K562 (cell line): ENCODE measurements around the gene MEP1B. TPM values are rescaled to one million over a fixed set of nuclear protein-coding genes. Genes with fewer than 3 reads are reported as not detected.

ENCODE experiments used
- ATAC-seq: fragments of 200-7000 bp; cut with Tn5 transposase; 3 replicates; pipeline ENCODE4 v1.9.1; 2020; ENCODE audit warnings: moderate library complexity
- BruUV-seq: library from RNA; stranded (reverse); fragments of 400-500 nt; replicated peaks from 2 replicates; lab custom pipeline; 2021; lab: Mats Ljungman, UMichigan
- CTCF ChIA-PET: fragments of 300-600 bp; formaldehyde crosslinking; extraction: SDS; loops from one replicate; lab custom pipeline; 2021; ENCODE audit warnings: low intra/inter-chr PET ratio; lab: Yijun Ruan, JAX
- POLR2A ChIA-PET: fragments of 300-600, 350-650 bp; sonication (Branson Sonifier 250); formaldehyde crosslinking; extraction: SDS; loops from one replicate; lab custom pipeline; 2021; ENCODE audit warnings: antibody characterized with exemption, inconsistent platforms; lab: Yijun Ruan, JAX
- DNase-seq, 4 experiments: peaks; one replicate each; pipeline versions ENCODE4 v3.0.0 to v3.0.0-alpha.2; 2011 to 2018; ENCODE audit warnings: low spot score in 3 of 4, mixed read lengths in 3 of 4; ENCODE audit errors: extremely low read depth in 1 of 4
- FAIRE-seq: peaks from 2 replicates; lab custom pipeline; 2011; peaks lifted over from hg19 to GRCh38; lab: Jason Lieb, UNC
- H2AFZ ChIP-seq: 2 replicates; pipeline ENCODE4 v1.6.0; 2011; ENCODE audit warnings: low read depth, low read length, control low read depth, inconsistent platforms
- H3K27ac ChIP-seq: fragments of 200-600 bp; 3 replicates; pipeline ENCODE4 v1.8.0; 2011; ENCODE audit warnings: low read depth, mild to moderate bottlenecking, control low read depth, inconsistent platforms, low read length, moderate library complexity, mixed read lengths; ENCODE audit errors: extremely low read depth
- H3K27me3 ChIP-seq, 2 experiments: fragments of 300-600 bp in 1 of 2; 2 replicates in 1 of 2; 3 replicates in 1 of 2; pipeline versions ENCODE4 v1.6.0 to v1.8.0; 2011; ENCODE audit warnings: inconsistent platforms in 2 of 2, low read length in 2 of 2, mild to moderate bottlenecking in 1 of 2, mixed read lengths in 1 of 2, moderate library complexity in 1 of 2; ENCODE audit not compliant: control insufficient read depth in 2 of 2, insufficient read depth in 2 of 2
- H3K36me3 ChIP-seq: fragments of 300-600 bp; 3 replicates; pipeline ENCODE4 v1.8.0; 2011; ENCODE audit warnings: mild to moderate bottlenecking, low read length, inconsistent platforms; ENCODE audit not compliant: control insufficient read depth, insufficient read depth
- H3K4me1 ChIP-seq, 2 experiments: fragments of 200-600 bp in 1 of 2; replicated peaks in 1 of 2; 2 replicates in 1 of 2; 3 replicates in 1 of 2; pipeline versions ENCODE4 v1.5.1 to v1.8.0; 2011; ENCODE audit warnings: inconsistent platforms in 2 of 2, low read length in 2 of 2, mild to moderate bottlenecking in 1 of 2, mixed read lengths in 1 of 2, moderate library complexity in 1 of 2; ENCODE audit not compliant: control insufficient read depth in 2 of 2, insufficient read depth in 2 of 2
- H3K4me2 ChIP-seq: 2 replicates; pipeline ENCODE4 v1.6.1; 2011; ENCODE audit warnings: low read length, control low read depth, inconsistent platforms, mixed read lengths; ENCODE audit not compliant: insufficient read depth
- H3K4me3 ChIP-seq: fragments of 200-600 bp; sonication (generic), shearing (Covaris generic); 2 replicates; pipeline ENCODE4 v1.5.1; 2016; ENCODE audit warnings: control low read depth, inconsistent platforms
- H3K79me2 ChIP-seq: fragments of 200-600 bp; 3 replicates; pipeline ENCODE4 v1.8.0; 2011; ENCODE audit warnings: low read length, inconsistent platforms; ENCODE audit not compliant: control insufficient read depth, insufficient read depth
- H3K9ac ChIP-seq, 2 experiments: 2 replicates each; pipeline versions ENCODE4 v1.6.0 to v1.6.1; 2011; ENCODE audit warnings: low read depth in 2 of 2, low read length in 2 of 2, control low read depth in 1 of 2, inconsistent platforms in 1 of 2, mild to moderate bottlenecking in 1 of 2, mixed read lengths in 1 of 2; ENCODE audit not compliant: insufficient read depth in 1 of 2
- H3K9me1 ChIP-seq: one replicate; pipeline ENCODE4 v1.6.0; 2011; ENCODE audit warnings: inconsistent platforms, mild to moderate bottlenecking, low read length, moderate library complexity; ENCODE audit not compliant: control insufficient read depth, insufficient read depth
- H3K9me3 ChIP-seq: replicated peaks from 2 replicates; pipeline ENCODE4 v1.5.1; 2011; ENCODE audit warnings: low read depth, low read length, inconsistent platforms; ENCODE audit not compliant: control insufficient read depth, insufficient read depth
- H4K20me1 ChIP-seq: replicated peaks from 2 replicates; pipeline ENCODE4 v1.6.1; 2011; ENCODE audit warnings: low read length, inconsistent platforms, mixed read lengths; ENCODE audit not compliant: control insufficient read depth, insufficient read depth
- COPS2 ChIP-seq: fragments of 450-650 bp; conservative IDR thresholded peaks from 2 replicates; pipeline ENCODE4 v1.6.1; 2016; ENCODE audit warnings: mild to moderate bottlenecking, moderate library complexity
- EP300 ChIP-seq: IDR thresholded peaks from 2 replicates; pipeline ENCODE4 v1.6.1; 2012; ENCODE audit warnings: low read length, improper control_type of control experiment
- FOXP1 ChIP-seq: sonication (generic); formaldehyde crosslinking; IDR thresholded peaks from 2 replicates; pipeline ENCODE4 v1.8.0; 2022; ENCODE audit warnings: mild to moderate bottlenecking, missing genetic modification reagents
- GABPB2 ChIP-seq: fragments of 250-450 bp; sonication (Bioruptor Pico); conservative IDR thresholded peaks from 2 replicates; pipeline ENCODE4 v1.5.1; 2021; ENCODE audit warnings: mild to moderate bottlenecking
- GMEB1 ChIP-seq: fragments of 250-450 bp; sonication (Bioruptor Pico); IDR thresholded peaks from 2 replicates; pipeline ENCODE4 v1.4.0; 2020; ENCODE audit warnings: mild to moderate bottlenecking
- HINFP ChIP-seq: fragments of 450-650 bp; conservative IDR thresholded peaks from 2 replicates; pipeline ENCODE4 v1.6.1; 2016; ENCODE audit warnings: missing genetic modification characterization, low read depth, mild to moderate bottlenecking, control low read depth, missing compliant biosample characterization
- KLF13 ChIP-seq: fragments of 450-650 bp; IDR thresholded peaks from 2 replicates; pipeline ENCODE4 v1.6.1; 2016; ENCODE audit warnings: missing genetic modification characterization, low read depth, mild to moderate bottlenecking, missing compliant biosample characterization, moderate library complexity, borderline replicate concordance
- OTX1 ChIP-seq: fragments of 450-650 bp; formaldehyde crosslinking; IDR thresholded peaks from 2 replicates; pipeline ENCODE4 v1.4.0; 2022; ENCODE audit warnings: mild to moderate bottlenecking
- PPARD ChIP-seq: fragments of 250-450 bp; sonication (Bioruptor Pico); IDR thresholded peaks from 2 replicates; pipeline ENCODE4 v1.8.0; 2022; ENCODE audit warnings: inconsistent platforms, mild to moderate bottlenecking, moderate library complexity
- RB1 ChIP-seq: fragments of 450-650 bp; IDR thresholded peaks from 2 replicates; pipeline ENCODE4 v1.6.1; 2017; ENCODE audit warnings: low read depth, mild to moderate bottlenecking
- ZBTB49 ChIP-seq: sonication (generic); formaldehyde crosslinking; IDR thresholded peaks from 2 replicates; pipeline ENCODE4 v1.8.0; 2022; ENCODE audit warnings: missing genetic modification reagents, mild to moderate bottlenecking, borderline replicate concordance
- ZNF224 ChIP-seq: sonication (generic); formaldehyde crosslinking; IDR thresholded peaks from 2 replicates; pipeline ENCODE4 v1.8.0; 2022; ENCODE audit warnings: mild to moderate bottlenecking, missing genetic modification reagents
- WGBS: fragments of 100-300 bp; shearing (Covaris generic); methylation state at CpG from one replicate; pipeline ENCODE4 v1.1.6; 2016; ENCODE audit warnings: low coverage, mixed read lengths; ENCODE audit not compliant: insufficient coverage; ENCODE audit errors: missing lambda C conversion rate; 5-methylcytosine and 5-hydroxymethylcytosine counted together
- in situ Hi-C: fragments of 300-500 bp; cut with MboI; formaldehyde crosslinking; loops from 4 replicates; pipeline ENCODE4 v1.15.0; 2018; ENCODE audit warnings: inconsistent platforms, mixed read lengths
- intact Hi-C: fragments of 100-400 bp; cut with micrococcal nuclease; formaldehyde crosslinking; loops from 2 replicates; pipeline ENCODE4 v1.14.2; 2022
- polyA plus RNA-seq, 8 experiments: library from polyadenylated mRNA; depleted of rRNA in 4 of 8; stranded (reverse) in 5 of 8; unstranded in 3 of 8; fragments of >200 nt; fragmentation: Nextera tagmentation in 2 of 8; fragmentation: Illumina TruSeq in 1 of 8; extraction: Ambion mirVana in 2 of 8; extraction: Trizol in 1 of 8; gene quantifications; 2 replicates each; pipeline versions ENCODE4 v1.2.1 to v1.2.3, GENCODE V29; 2011 to 2014; ENCODE audit warnings: inconsistent platforms in 1 of 8, missing spikeins in 1 of 8
- total RNA-seq, 7 experiments: library from RNA; depleted of rRNA in 6 of 7; stranded (reverse); fragments of >200 nt in 6 of 7; fragmentation: Illumina TruSeq in 2 of 7; extraction: Trizol in 2 of 7; gene quantifications; 2 replicates each; pipeline versions ENCODE4 v1.2.1 to v1.2.3, GENCODE V29; 2011 to 2021; ENCODE audit warnings: low replicate concordance in 1 of 7
- TF ChIP-seq, protein P1 (sequence below): fragments of 450-650 bp; IDR thresholded peaks from 2 replicates; pipeline ENCODE4 v1.6.1; 2016; ENCODE audit warnings: low read depth, mild to moderate bottlenecking, moderate library complexity

The MEP1B gene
- total and polyA plus RNA-seq, 9 of the 15 experiments (the other 6 are each of a cell fraction or from before 2014, with no cell fraction given): 0.03 to 0.11 TPM; not detected in 7

- ChIA-PET POLR2A (no interaction called here), CTCF (no interaction called here)
- intact Hi-C loops (no loop called here), in situ Hi-C loops (no loop called here)
- TF ChIP-seq GMEB1 (no peak), GABPB2 (CRISPR knock-in tag) (no peak), RB1 (no peak), EP300 (no peak), KLF13 (tag) (no peak), OTX1 (CRISPR knock-in tag) (no peak), HINFP (tag) (no peak), ZNF224 (CRISPR knock-in tag) (no peak), PPARD (CRISPR knock-in tag) (no peak), FOXP1 (CRISPR knock-in tag) (no peak), ZBTB49 (CRISPR knock-in tag) (no peak), COPS2 (no peak)
- TF ChIP-seq, protein P1, sequence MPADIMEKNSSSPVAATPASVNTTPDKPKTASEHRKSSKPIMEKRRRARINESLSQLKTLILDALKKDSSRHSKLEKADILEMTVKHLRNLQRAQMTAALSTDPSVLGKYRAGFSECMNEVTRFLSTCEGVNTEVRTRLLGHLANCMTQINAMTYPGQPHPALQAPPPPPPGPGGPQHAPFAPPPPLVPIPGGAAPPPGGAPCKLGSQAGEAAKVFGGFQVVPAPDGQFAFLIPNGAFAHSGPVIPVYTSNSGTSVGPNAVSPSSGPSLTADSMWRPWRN: no peak
- H3K27me3 ChIP-seq: peaks cover 0 to 4% of the 10 kb centered on the region in 2 experiments; a peak in 1 of 5 replicates
- no peak overlapping the region for H2AFZ ChIP-seq
- 6% methylated on average over 2 of the region's 2 CpGs for WGBS
- H3K79me2 ChIP-seq: no peaks in the 10 kb centered on the region
- H3K9me1 ChIP-seq: no peaks in the 10 kb centered on the region
- H3K4me1 ChIP-seq: no peaks in the 10 kb centered on the region
- H3K9ac ChIP-seq: no peak overlapping the region
- H3K4me3 ChIP-seq: no peak overlapping the region
- H3K9me3 ChIP-seq: no peaks in the 10 kb centered on the region
- no peak for ATAC-seq
- no peak overlapping the region for H3K4me2 ChIP-seq
- DNase-seq: no peak
- H3K27ac ChIP-seq: no peak overlapping the region
- H3K36me3 ChIP-seq: no peaks in the 10 kb centered on the region
- no peaks in the 10 kb centered on the region for H4K20me1 ChIP-seq
- no TSS peak for BruUV-seq
- FAIRE-seq: no peak
Observed at GRCh38 chr18:32160547-32160946, 29.3 kb upstream of the MEP1B start.
